GM19023 (cell line): ENCODE measurements around the gene METTL22.

ENCODE experiments used
- ATAC-seq: cut with Tn5 transposase; IDR thresholded peaks from one replicate; pipeline ENCODE4 v1.9.1; 2021; ENCODE audit warnings: mild to moderate bottlenecking, moderate library complexity; ENCODE audit not compliant: unreplicated experiment

Gene METTL22

DNA sequence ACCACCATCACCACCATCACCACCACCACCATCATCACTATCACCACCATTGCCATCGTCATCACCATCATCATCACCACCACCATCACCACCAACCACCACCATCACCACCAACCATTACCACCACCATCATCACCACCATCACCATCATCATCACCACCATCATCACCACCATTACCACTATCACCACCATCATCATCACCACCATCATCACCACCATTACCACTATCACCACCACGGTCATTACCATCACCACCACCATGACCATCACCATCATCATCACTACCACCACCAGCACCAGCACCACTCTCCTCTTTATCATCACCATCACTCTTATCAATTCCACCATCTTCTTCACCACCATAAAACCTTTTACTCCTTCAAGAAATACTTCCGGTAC, 30.0 kb upstream of the METTL22 start:
- no peak for ATAC-seq

DNA sequence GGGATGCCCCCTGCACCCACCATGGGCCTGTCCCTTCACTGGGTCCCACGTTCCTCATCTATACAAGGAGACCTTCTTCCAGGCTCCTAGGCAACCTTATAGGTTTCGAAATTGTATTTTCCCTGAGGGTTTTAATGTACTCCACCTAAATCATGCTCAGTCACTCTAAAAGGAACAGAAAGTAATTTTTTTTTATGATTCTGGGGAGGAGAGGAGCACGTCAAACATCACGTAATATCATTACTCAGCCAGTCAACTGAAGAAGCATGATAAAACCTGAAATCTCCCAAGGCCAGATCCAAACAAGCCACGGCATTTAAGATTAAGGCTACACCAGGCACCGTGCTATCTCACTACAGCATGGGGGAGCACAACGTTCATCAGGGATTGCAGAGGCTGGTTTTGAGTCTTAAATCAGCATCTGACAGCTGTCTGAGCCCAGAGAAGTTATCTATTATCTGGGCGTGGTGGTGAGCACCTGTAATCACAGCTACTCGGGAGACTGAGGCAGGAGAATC, 27.3 kb upstream of the METTL22 start:
- ATAC-seq = no peak

DNA sequence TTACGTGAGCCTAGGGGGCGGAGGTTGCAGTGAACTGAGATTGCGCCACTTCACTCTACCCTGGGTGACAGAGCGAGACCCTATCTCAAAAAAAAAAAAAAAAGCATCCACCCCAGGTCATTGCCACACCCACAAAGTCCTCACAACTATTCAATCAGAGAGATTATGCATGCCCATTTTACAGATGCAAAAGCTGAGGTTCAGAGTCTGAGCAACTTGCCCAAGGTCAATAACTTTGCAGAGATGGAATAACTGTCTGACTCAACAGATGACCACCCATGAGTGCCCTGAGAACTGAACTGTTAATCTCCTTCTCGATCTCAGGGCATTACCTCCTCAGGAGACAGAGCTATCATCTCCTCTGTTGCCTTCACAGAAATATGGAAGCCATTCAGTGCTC, 25.7 kb upstream of the METTL22 start:
- ATAC-seq = no peak

DNA sequence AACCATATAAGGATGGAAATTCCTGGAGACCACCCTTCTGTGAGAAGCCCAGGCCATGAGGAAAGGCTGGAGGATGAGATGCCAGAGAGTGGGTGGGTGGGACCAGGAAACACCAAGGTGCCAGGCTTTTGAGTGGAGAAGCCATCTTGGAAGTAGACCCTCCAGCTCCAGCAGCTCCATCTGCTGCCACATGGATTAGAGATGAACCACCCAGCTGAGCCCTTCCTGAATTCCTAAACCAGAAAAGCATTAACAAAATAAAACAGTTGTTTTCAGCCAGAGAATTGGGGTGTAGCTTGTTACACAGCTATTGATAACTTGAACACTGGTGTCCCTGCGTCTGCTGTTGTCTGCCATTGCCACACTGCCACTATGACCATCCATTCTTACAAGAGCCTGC, 24.9 kb upstream of the METTL22 start:
- ATAC-seq = no peak

DNA sequence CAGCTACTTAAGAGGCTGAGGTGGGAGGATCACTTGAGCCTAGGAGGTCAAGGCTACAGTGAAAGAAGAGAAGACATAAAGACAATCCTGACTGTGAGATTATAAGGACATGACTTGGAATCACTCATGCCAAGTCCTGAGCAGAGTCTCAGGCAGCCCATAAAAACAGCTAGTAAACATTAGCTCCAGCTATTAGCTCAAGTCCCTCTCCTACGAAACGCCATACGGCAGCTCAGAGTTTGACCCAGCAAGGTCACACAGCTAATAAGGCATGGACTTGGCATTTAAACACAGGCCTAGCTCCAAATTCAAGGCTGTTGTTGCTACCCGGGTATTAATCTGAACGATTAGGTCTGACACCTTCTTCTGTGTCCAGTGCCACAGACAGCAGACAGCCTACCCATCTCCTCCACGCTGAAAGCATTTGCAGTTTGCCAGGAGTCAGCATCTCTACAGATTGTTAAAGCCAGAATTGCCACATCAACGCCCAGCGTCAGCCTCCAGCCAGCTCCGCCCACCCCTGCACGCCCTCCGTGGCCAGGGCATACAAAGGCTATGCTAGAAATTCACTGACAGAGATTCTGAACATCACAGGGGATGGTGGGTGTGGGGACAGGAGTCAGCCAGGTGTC, 21.2 kb upstream of the METTL22 start:
- no peak for ATAC-seq

DNA sequence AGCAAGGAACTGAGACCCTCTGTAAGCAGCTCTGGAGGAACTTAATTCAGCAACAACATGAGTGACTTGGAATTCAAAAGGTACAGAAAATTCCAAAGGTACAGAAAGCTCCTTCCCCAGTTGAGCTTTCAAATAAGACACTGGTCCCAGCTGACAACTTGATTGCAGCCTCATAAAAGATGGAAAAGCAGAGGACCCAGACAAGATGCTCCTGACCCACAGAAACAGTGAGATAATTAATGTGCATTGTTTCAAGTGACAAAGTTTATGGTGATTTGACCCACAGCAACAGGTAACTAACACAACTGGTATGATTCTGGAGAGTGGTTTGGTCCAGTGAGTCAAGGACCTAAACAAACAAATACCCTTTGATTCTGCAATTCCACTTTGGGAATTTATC, 15.9 kb upstream of the METTL22 start:
- no peak for ATAC-seq

DNA sequence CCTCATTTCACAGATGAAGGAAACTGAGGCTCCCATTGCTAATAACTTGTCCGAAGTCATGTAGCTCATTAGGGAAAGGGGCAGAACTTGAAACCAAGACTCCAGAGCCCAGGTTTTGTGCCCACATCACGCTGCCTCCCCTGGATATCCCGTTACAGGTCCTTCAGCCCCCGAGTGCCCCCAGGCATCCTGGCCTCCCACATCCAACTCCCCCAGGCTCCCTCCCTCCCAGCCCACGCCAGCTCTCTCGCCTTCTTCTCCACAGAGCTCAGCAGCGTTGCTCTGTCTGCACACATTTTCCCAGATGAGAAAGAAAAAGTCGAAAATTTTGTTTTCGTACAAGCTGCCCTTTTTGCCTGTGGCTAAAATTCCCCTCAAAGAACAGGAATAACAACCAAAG, 14.3 kb upstream of the METTL22 start:
- ATAC-seq = no peak

DNA sequence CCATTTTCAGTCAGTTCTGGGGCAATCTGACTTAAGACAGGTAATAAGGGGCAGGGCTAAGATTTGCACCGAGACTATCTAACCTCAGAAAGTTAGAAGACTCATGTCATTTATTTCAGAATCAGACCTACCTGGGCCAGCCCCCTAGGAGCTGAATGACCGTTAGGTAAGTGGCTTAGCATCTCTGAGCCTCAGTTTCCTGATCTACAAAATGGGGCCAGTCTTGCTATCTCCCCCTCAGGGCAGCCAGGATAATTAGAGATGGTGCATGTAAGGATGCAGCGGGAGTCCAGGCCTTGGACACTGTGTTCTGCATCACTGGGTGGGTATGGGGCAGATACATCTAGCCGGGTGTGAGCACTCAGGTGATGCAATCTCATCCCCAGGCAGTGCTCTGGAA, 10.4 kb upstream of the METTL22 start:
- ATAC-seq = no peak

DNA sequence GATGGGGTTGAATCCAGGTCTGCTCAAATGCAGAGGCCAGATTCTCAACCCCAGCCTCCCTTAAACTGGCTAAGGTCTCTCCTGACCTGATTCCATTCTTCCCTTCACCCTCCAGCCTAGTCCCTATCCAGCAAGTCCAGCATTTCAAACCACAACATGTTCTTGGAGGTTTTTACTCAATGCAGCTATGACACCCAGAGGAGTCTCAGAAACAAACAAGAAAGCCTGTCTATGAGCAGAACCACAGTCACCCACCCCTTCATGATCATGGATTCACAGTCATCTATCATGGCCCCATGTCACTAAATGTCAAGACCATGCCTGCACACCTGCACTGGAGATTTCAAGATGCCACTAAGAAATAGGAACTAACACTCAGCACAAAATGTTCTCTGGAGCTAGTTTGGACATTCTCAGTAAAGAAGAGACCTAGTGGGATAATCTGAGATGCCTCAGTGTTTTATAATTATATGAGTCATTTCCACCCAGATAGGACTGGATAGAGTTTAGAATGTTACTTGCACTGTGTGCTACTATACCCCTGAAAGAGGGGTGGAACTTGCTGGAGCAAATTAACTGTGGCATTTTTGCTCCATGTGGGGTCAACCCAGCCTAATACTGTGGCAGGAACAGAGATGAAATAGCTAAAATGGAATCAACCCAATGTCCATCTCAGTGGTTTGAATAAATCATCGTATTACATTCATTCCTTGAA, 9.5 kb upstream of the METTL22 start:
- no peak for ATAC-seq

DNA sequence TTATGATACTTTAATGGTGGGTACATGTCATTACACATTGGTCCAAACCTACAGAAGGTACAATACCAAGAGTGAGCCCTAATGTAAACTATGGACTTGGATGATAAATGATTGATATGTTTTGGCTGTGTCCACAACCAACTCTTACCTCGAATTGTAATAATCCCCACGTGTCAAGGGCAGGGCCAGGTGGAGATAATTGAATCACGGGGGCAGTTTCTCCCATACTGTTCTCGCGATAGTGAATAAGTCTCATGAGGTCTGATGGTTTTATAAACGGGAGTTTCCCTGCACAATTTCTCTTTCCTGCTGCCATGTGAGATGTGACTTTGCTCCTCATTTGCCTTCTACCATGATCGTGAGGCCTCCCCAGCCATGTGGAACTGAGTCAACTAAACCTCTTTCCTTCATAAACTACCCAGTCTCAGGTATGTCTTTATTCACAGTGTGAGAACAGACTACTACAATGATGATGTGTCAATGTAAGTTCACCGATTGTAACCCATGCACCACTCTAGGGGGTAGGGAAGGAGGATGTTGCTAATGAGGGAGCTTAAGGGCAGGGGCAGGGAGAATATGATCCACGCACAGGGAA, 7.0 kb upstream of the METTL22 start:
- no peak for ATAC-seq

DNA sequence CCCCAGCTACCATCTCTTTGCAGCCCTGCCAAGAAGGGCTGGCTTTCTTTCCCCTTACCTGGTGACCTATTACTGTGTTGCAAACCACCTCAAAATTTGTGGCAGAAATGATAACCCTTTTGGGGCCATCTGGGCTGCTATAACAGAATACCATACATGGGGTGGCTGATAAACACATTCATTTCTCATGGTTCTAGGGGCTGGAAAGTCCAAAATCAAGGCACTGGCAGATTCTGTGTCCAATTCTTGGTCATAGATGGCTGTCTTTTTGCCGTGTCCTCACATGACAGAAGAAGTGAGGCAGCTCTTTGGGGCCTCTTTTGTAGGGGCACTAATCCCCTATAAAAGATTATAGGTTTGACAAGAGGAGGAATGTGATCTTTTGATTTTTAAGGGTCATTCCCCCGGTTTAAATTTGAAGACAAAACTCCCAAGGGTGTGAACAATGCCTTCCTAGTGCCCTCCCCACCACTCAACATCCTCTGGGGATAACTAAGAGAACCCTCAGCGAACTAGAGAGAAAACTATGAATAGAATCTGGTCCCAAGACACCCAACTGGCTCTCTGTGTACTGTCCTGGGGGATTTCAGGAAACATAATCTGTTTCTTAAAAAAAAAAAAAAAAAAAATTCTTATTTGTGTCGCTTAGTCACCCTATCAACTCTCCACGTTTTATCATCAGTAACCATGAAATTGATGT, 1.7 kb upstream of the METTL22 start:
- ATAC-seq = no peak

DNA sequence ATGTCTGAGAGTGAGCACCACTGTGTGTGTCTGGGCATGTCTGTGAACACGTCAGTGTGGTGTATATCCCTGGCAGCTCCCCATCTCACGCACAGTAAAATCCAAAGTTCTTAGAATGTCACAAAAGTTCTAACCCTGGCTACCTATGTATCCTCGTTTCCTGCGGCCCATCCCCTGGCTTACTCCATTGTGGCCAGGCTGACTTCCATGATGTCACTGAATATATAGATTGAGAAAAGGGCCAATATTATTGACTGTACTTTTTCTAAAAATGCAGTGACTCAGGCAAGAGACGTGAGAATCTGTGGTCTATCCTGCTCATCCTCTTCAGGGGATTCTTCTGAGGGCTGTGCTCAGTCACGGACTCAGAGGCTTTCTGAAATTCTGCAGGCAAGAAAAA, 963 bp upstream of the METTL22 start:
- no peak for ATAC-seq

DNA sequence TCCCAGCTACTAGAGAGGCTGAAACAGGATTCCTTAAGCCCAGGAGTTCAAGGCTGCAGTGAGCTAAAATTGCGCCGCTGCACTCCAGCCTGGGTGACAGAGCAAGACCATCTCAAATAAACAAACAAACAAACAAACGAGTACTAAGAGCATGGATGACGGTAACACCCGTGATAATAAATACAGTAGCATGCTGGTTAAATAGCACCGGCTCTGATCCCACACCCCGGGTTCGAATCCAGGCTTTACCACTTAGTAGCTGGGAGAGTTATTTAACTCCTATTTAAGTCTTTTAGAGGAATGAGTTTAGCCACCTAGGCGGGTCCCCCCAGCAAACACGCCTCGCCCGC, 301 bp upstream of the METTL22 start:
- no peak for ATAC-seq

DNA sequence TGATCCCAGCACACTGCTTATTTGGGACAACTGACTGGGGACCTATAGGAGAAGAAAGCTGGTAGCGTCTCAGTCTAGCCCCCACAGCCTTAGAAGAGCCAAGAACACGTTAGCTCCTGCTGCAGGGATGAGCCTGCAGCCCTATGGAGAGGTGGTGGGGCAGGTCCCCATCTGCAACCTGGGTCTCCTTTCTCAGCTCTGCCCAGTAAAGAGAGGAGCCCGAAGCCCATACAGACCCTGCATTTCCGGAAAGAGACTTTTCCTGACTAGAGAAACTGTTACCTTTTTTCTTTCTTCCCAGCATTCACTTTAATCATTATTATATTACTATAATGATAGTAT, 788 bp downstream of the METTL22 start:
- no peak for ATAC-seq

DNA sequence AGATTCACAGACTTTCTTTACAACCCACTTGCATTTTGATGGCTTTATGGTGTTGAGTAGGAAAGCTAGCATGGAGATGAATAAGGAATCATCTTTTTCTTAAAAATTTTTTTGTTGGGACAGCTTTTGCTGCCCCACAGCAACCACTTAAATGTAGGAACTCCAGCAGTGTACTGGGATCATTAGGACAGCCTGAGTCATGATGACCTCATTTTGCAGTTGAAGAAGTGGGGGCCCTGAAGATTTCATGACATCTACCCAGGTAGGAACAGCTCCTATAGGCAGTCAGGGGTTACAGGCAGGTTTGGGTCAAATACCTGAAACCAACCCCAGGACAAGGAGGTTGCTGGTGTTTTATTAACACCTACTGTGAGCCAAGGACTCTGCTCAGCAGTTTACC, 2.1 kb downstream of the METTL22 start:
- no peak for ATAC-seq

DNA sequence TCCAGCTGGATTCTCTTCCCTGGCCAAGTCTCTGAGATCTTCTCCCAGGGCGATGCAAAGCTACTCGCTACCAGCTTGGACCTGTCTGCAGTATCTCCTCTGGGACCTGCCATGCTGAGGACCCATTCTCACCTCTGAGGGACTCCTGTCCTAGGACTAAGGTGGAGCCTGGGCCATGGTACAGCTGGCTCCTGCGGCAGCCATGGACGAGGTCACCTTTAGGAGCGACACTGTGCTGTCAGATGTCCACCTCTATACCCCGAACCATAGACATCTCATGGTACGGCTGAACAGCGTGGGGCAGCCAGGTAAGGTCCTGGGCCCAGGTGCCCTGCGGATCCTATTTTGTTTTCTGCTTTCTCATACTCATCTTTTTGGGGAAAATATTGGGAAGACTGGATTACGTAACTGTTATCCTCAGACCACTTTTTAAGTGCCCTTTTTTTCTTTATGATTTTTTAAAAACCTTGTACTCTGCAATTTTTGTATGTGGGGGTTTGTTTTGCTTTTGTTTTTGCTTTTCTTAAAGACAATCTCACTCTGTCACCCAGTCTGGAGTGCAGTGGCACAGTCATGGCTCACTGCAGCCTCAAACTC, 4.1 kb downstream of the METTL22 start:
- no peak for ATAC-seq

DNA sequence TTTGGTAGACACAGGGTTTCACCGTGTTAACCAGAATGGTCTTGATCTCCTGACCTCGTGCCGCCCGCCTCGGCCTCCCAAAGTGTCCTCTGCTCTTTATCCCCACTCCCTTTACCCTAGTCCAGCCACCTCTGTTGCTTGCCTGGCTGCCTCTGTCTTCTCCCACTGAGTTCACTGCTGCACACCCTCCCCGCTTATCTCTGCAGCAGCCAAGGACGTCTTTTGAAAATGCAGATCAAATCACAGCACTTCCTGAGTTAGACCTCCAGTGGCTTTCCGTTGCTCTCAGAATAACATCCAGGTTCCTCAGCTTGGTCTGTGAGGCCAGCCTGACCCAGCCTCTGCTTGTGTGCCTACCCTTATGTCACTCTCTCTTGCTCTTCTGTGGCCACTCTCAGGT, 5.4 kb downstream of the METTL22 start:
- ATAC-seq = no peak

DNA sequence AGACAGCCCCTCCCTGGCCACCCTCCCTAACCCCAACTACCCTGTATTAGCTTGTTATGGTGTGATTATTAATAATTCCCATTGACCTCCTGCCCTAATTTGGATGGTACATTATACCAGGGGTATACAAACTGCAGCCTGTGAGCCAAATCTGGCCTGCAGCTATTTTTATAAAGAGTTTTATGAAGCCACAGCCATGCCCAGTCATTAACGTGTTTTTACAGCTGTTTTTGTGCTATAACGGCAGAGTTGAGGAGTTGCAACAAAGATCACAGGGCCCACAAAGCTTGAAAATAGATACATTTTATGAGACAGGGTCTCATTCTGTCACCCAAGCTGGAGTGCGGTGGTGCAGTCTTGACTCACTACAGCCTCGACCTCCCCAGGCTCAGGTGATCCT, 6.0 kb downstream of the METTL22 start:
- no peak for ATAC-seq

DNA sequence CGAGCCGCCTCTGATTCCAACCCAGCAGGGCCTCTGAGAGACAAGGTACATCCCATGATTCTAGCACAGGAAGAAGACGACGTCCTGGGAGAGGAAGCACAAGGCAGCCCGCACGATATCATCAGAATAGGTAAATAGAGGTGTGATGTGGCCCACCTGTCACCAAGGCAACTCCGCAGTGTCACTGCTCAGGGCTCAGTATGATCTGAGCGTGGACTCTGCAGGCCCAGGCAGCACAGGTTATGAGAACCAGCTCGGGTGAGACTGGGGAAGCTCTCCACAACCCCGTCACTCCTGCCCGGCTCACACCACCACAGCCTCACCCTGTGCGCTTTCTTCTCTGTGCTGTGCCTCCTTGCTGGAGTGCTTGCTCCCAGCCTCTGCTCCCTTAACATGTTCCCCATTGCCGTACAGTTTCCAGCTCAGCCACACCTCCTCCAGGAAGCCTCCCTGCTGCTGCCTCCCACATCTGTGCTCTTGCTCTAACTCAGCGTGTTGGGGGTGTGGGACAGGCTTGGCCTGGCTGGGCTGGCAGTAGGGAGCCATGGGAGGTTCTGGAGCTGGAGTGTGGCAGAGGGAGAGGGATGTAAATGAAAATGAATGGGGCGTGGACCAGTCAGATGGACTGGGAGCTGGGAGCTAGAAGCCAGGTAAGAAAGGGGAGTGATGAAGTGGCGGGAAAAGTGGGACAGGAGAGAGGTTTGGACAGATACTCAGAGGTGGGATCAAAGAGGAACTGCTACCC, 7.7 kb downstream of the METTL22 start:
- ATAC-seq = no peak

DNA sequence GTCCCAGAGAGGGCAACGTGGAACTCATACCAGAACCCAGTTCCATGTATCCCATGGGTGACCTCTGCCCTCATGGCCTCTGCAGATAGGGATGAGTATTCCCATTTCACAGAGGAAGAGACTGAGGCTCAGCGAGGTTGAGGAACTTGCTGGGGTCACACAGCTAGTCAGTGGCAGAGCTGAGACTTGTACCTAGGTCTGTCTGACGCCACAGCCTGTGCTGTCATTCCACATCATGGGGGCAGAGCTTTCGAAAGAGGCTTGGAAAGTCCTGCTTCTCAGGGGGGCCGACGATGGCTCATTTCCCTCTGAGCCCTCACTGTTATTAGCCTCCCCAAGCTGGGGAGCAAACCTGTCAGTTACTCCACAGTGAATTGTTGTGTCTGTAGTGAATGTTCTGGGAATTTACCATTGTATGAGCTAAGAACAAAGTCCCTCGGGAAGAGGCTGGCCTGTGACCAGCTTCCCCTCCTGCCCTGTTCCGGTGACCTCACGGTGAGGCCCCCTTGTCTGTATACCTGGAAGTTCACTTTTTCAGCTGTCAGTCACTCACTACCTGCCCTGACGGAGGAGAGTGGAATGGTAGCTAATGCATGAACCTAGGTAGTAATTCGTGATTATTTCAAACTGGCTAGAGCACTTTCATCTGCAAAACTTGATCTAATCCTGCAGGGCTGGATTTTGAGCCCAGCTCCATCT, 8.9 kb downstream of the METTL22 start:
- ATAC-seq = no peak
